HCT116 (cell line): ENCODE results near the gene C17orf67. TPM values are rescaled to one million over a fixed set of nuclear protein-coding genes. Genes with fewer than 3 reads are reported as not detected.

ENCODE experiments used
- ATAC-seq: fragments of 200-7000 bp; cut with Tn5 transposase; 2 replicates; pipeline ENCODE4 v1.9.1; 2020; ENCODE audit warnings: mild to moderate bottlenecking, moderate library complexity
- BruUV-seq: library from RNA; stranded (reverse); fragments of 400-500 nt; replicated peaks from 2 replicates; lab custom pipeline; 2021; lab: Mats Ljungman, UMichigan
- CTCF ChIA-PET: fragments of 300-600 bp; sonication (Branson Sonifier 250); formaldehyde crosslinking; loops from one replicate; lab custom pipeline; 2021; ENCODE audit warnings: antibody characterized with exemption; lab: Charles Lee
- POLR2A ChIA-PET: fragments of 300-600, 350-600 bp; sonication (Branson Sonifier 250); formaldehyde crosslinking; loops from one replicate; lab custom pipeline; 2021; ENCODE audit warnings: antibody characterized with exemption; lab: Charles Lee
- RAD21 ChIA-PET, 2 experiments: fragments of 300-600 bp; sonication (Branson Sonifier 250); formaldehyde crosslinking; loops; one replicate each; lab custom pipeline; 2023; ENCODE audit warnings: low total read pairs in 2 of 2; ENCODE audit not compliant: uncharacterized antibody in 2 of 2, unreplicated experiment in 2 of 2, low non-redundant PET in 1 of 2; lab: Charles Lee
- DNase-seq: peaks from one replicate; pipeline ENCODE4 v3.0.0-alpha.2; 2010; ENCODE audit warnings: low read depth, low spot score
- H2AFZ ChIP-seq: fragments of 200-600 bp; shearing (Covaris generic), sonication (generic); 2 replicates; pipeline ENCODE4 v1.6.1; 2017; ENCODE audit warnings: low read depth, mixed run types, mixed read lengths, antibody characterized with exemption, low read length; ENCODE audit not compliant: poor library complexity, severe bottlenecking
- H3K27ac ChIP-seq: 2 replicates; pipeline ENCODE4 v1.5.1; 2012; ENCODE audit warnings: low read depth, low read length
- H3K27me3 ChIP-seq: fragments of 200-600 bp; sonication (generic); 2 replicates; pipeline ENCODE4 v1.6.1; 2016; ENCODE audit warnings: mixed run types, low read length, mixed read lengths; ENCODE audit not compliant: insufficient read depth
- H3K36me3 ChIP-seq, 2 experiments: fragments of 200-500 bp in 1 of 2; fragments of 200-600 bp in 1 of 2; sonication (Bioruptor generic) in 1 of 2; sonication (generic) in 1 of 2; 2 replicates each; pipeline versions ENCODE4 v1.5.1 to v1.6.1; 2014 to 2016; ENCODE audit warnings: low read length in 2 of 2, inconsistent platforms in 1 of 2, mixed read lengths in 1 of 2, mixed run types in 1 of 2; ENCODE audit not compliant: insufficient read depth in 2 of 2, control insufficient read depth in 1 of 2
- H3K4me1 ChIP-seq, 2 experiments: fragments of 200-600 bp in 1 of 2; sonication (generic) in 1 of 2; 2 replicates each; pipeline versions ENCODE4 v1.5.1 to v1.6.1; 2012 to 2017; ENCODE audit warnings: low read length in 2 of 2, inconsistent platforms in 1 of 2, mild to moderate bottlenecking in 1 of 2, mixed read lengths in 1 of 2, mixed run types in 1 of 2, moderate library complexity in 1 of 2; ENCODE audit not compliant: insufficient read depth in 2 of 2, control insufficient read depth in 1 of 2
- H3K4me2 ChIP-seq: fragments of 200-600 bp; sonication (generic); 2 replicates; pipeline ENCODE4 v1.6.1; 2017; ENCODE audit warnings: mixed run types, low read length, mixed read lengths
- H3K4me3 ChIP-seq, 2 experiments: fragments of 200-600 bp in 1 of 2; sonication (generic) in 1 of 2; replicated peaks in 1 of 2; 2 replicates each; pipeline ENCODE4 v1.5.1; 2011 to 2016; ENCODE audit warnings: low read length in 2 of 2, control low read depth in 1 of 2, low read depth in 1 of 2, mild to moderate bottlenecking in 1 of 2, mixed read lengths in 1 of 2, mixed run types in 1 of 2
- H3K79me2 ChIP-seq: fragments of 200-600 bp; sonication (generic); 2 replicates; pipeline ENCODE4 v1.6.1; 2017; ENCODE audit warnings: mild to moderate bottlenecking, mixed run types, low read length, moderate library complexity, mixed read lengths; ENCODE audit not compliant: insufficient read depth
- H3K9ac ChIP-seq: fragments of 200-600 bp; sonication (generic); 2 replicates; pipeline ENCODE4 v1.6.1; 2016; ENCODE audit warnings: low read length, mixed read lengths
- H3K9me2 ChIP-seq: fragments of 200-600 bp; sonication (generic), shearing (Covaris generic); 2 replicates; pipeline ENCODE4 v1.6.1; 2017; ENCODE audit warnings: mixed run types, mild to moderate bottlenecking, moderate library complexity; ENCODE audit not compliant: insufficient read depth
- H3K9me3 ChIP-seq, 2 experiments: fragments of 200-500 bp in 1 of 2; fragments of 200-600 bp in 1 of 2; sonication (Bioruptor generic) in 1 of 2; sonication (generic) in 1 of 2; 2 replicates each; pipeline ENCODE4 v1.6.1; 2014 to 2017; ENCODE audit warnings: low read length in 2 of 2, mixed read lengths in 2 of 2, inconsistent platforms in 1 of 2, low read depth in 1 of 2, mild to moderate bottlenecking in 1 of 2, mixed run types in 1 of 2, moderate library complexity in 1 of 2; ENCODE audit not compliant: control insufficient read depth in 1 of 2, insufficient read depth in 1 of 2
- H4K20me1 ChIP-seq: fragments of 200-600 bp; sonication (generic), shearing (Covaris generic); 2 replicates; pipeline ENCODE4 v1.6.1; 2017; ENCODE audit warnings: mixed run types, mild to moderate bottlenecking, moderate library complexity; ENCODE audit not compliant: insufficient read depth
- EZH2phosphoT487 ChIP-seq: fragments of 200-600 bp; IDR thresholded peaks from 2 replicates; pipeline ENCODE4 v1.6.1; 2018; ENCODE audit warnings: antibody characterized with exemption, borderline replicate concordance
- JUND ChIP-seq: IDR thresholded peaks from 2 replicates; pipeline ENCODE4 v1.6.1; 2012
- MAX ChIP-seq: IDR thresholded peaks from 2 replicates; pipeline ENCODE4 v1.6.1; 2012
- POLR2AphosphoS5 ChIP-seq: IDR thresholded peaks from 2 replicates; pipeline ENCODE4 v1.6.1; 2011; ENCODE audit warnings: mild to moderate bottlenecking, low read depth, low read length, moderate library complexity
- RAD21 ChIP-seq: IDR thresholded peaks from 2 replicates; pipeline ENCODE4 v1.6.1; 2012; ENCODE audit warnings: low read depth, mild to moderate bottlenecking
- REST ChIP-seq: IDR thresholded peaks from 2 replicates; pipeline ENCODE4 v1.6.1; 2012; ENCODE audit warnings: low read depth
- SRF ChIP-seq: IDR thresholded peaks from 2 replicates; pipeline ENCODE4 v1.6.1; 2012; ENCODE audit warnings: low read depth
- ZNF274 ChIP-seq: fragments of 200-500 bp; sonication (Bioruptor generic); IDR thresholded peaks from 2 replicates; pipeline ENCODE4 v1.6.1; 2014; ENCODE audit warnings: mild to moderate bottlenecking, low read depth, low read length, inconsistent platforms
- intact Hi-C: fragments of 100-400 bp; cut with micrococcal nuclease; formaldehyde crosslinking; loops from 2 replicates; pipeline ENCODE4 v1.10.0; 2022
- total RNA-seq: library from RNA; stranded (reverse); gene quantifications from one replicate; pipeline ENCODE4 v1.2.1, GENCODE V29; 2021; ENCODE audit not compliant: unreplicated experiment

C17orf67 gene
- total RNA-seq, 1 experiment from 2014 or later: 0.84 TPM

- Histone ChIP-seq H2AFZ (no peak overlapping the region), H3K9me3 (no peaks in the 10 kb centered on the region), H3K9ac (no peak overlapping the region), H4K20me1 (no peaks in the 10 kb centered on the region), H3K4me3 (no peak overlapping the region), H3K27me3 (peaks cover 6% of the 10 kb centered on the region; the same call in 1 of the 2 replicates), H3K79me2 (no peaks in the 10 kb centered on the region), H3K27ac (no peak overlapping the region), H3K4me2 (no peak overlapping the region), H3K4me1 (peaks cover 3 to 9% of the 10 kb centered on the region in 2 experiments), H3K36me3 (no peaks in the 10 kb centered on the region), H3K9me2 (no peaks in the 10 kb centered on the region)
- BruUV-seq: no TSS peak
- POLR2A ChIA-PET: no interaction called here
- no peak for DNase-seq
- RAD21 ChIA-PET: no interaction called here
- intact Hi-C loops: no loop called here
- no peak for ATAC-seq
- TF ChIP-seq ZNF274 (no peak), REST (no peak), EZH2phosphoT487 (no peak), POLR2AphosphoS5 (no peak), RAD21 (no peak), JUND (no peak), MAX (no peak), SRF (no peak)
- CTCF ChIA-PET: interaction anchor here (2.0 kb wide), 1 partner anchor 317 kb away, joined by 8 read pairs; no protein-coding TSS in a partner anchor
These were observed 16.7 kb downstream of the C17orf67 start for GRCh38 chr17:56817066-56817465.
